ENCODE results near the gene CXCR2.

- TF ChIP-seq CTCF (conservative IDR thresholded peaks at IDR 0.05), result 0 out of 2 replicates have a peak, but pooled peaks have one; percentile 20
- TF ChIP-seq EZH2 (IDR thresholded peaks at IDR 0.05; ENCODE audit: low read depth), result no peak
Measured at GRCh38 chr2:218093879-218094278, 31.9 kb upstream of the CXCR2 start.

Measured in PC-9 (cell line).